Measurements from ENCODE around the gene FRAS1. TPM values are rescaled to one million over a fixed set of nuclear protein-coding genes. Genes with fewer than 3 reads are reported as not detected.

Gene FRAS1
- total RNA-seq, 1 donor from 2014 or later, result 13.7 TPM

- Histone ChIP-seq H3K4me3 (ENCODE audit: low read depth, low read length) (no peak overlapping the region), H3K27me3 (ENCODE audit: control insufficient read depth, insufficient read depth, low read length) (no peaks in the 10 kb centered on the region), H3K36me3 (ENCODE audit: control insufficient read depth, insufficient read depth, low read length) (peaks cover 1% of the 10 kb centered on the region)
- DNase-seq (ENCODE audit: low read depth) (no peak), FAIRE-seq (no peak)
- TF ChIP-seq, protein P1, sequence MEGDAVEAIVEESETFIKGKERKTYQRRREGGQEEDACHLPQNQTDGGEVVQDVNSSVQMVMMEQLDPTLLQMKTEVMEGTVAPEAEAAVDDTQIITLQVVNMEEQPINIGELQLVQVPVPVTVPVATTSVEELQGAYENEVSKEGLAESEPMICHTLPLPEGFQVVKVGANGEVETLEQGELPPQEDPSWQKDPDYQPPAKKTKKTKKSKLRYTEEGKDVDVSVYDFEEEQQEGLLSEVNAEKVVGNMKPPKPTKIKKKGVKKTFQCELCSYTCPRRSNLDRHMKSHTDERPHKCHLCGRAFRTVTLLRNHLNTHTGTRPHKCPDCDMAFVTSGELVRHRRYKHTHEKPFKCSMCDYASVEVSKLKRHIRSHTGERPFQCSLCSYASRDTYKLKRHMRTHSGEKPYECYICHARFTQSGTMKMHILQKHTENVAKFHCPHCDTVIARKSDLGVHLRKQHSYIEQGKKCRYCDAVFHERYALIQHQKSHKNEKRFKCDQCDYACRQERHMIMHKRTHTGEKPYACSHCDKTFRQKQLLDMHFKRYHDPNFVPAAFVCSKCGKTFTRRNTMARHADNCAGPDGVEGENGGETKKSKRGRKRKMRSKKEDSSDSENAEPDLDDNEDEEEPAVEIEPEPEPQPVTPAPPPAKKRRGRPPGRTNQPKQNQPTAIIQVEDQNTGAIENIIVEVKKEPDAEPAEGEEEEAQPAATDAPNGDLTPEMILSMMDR (IDR thresholded peaks at IDR 0.05; ENCODE audit: insufficient read depth, low read length, severe bottlenecking), result no peak
Observed at GRCh38 chr4:78557841-78558240, 500.7 kb downstream of the FRAS1 start.

DNA sequence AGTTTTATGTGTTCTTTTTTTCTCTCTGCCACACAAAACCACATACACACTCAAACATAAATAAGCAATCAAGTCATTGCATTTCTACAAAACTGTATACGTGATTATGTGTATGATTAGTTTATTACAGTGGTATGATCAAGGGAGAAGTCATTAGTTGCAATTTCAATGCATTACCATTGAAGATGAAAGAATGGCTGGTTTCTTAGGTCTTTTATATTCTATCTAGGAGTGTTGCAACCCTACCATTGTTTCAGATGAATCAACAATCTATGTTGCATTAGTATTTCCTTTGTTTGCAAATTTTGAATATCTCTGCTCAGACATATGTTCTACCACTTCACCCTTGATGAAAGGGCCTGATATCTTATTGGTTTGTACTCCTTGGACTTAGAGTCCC, 501.3 kb downstream of the FRAS1 start:
- H3K4me3 ChIP-seq (ENCODE audit: low read depth, low read length), result no peak overlapping the region
- DNase-seq (ENCODE audit: low read depth), result peak; percentile 86
- TF ChIP-seq, protein P1 (IDR thresholded peaks at IDR 0.05; ENCODE audit: insufficient read depth, low read length, severe bottlenecking), result no peak
- H3K36me3 ChIP-seq (ENCODE audit: control insufficient read depth, insufficient read depth, low read length), result peaks cover 1% of the 10 kb centered on the region
- H3K27me3 ChIP-seq (ENCODE audit: control insufficient read depth, insufficient read depth, low read length), result no peaks in the 10 kb centered on the region
- FAIRE-seq, result no peak

- DNase-seq (ENCODE audit: low read depth) (peak; percentile 91), FAIRE-seq (no peak)
- TF ChIP-seq, protein P1 (IDR thresholded peaks at IDR 0.05; ENCODE audit: insufficient read depth, low read length, severe bottlenecking), result no peak
- H3K4me3 ChIP-seq (ENCODE audit: low read depth, low read length), result no peak overlapping the region
- H3K27me3 ChIP-seq (ENCODE audit: control insufficient read depth, insufficient read depth, low read length), result no peaks in the 10 kb centered on the region
- peaks cover 1% of the 10 kb centered on the region for H3K36me3 ChIP-seq (ENCODE audit: control insufficient read depth, insufficient read depth, low read length)
Observed at GRCh38 chr4:78560296-78560963, 503.3 kb downstream of the FRAS1 start.

GRCh38 chr4:78561677-78562076, 504.6 kb downstream of the FRAS1 start:
- TF ChIP-seq, protein P1 (IDR thresholded peaks at IDR 0.05; ENCODE audit: insufficient read depth, low read length, severe bottlenecking), result no peak
- Histone ChIP-seq H3K27me3 (ENCODE audit: control insufficient read depth, insufficient read depth, low read length) (no peaks in the 10 kb centered on the region), H3K4me3 (ENCODE audit: low read depth, low read length) (no peak overlapping the region), H3K36me3 (ENCODE audit: control insufficient read depth, insufficient read depth, low read length) (peaks cover 1% of the 10 kb centered on the region)
- FAIRE-seq (no peak), DNase-seq (ENCODE audit: low read depth) (no peak)

DNA sequence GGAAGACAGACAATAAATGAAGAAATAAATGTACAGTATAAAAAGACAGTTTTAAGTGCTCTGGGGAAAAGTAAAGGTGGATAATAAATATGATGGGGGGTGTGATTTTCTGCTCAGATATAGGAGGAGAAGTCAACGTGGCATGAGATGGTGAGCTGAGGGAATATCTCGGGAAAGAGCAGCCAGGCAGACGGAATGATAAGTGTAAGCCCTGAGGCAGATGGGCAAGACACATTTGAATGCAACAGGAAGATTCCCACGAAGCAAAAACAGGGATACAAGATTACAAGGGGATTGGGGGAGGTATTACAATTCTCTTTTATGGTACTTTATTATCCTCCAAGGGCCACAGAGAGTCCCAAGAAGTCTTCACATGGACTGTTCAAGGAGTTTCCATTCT, 505.6 kb downstream of the FRAS1 start:
- DNase-seq (ENCODE audit: low read depth) (no peak), FAIRE-seq (no peak)
- TF ChIP-seq, protein P1 (IDR thresholded peaks at IDR 0.05; ENCODE audit: insufficient read depth, low read length, severe bottlenecking), result no peak
- Histone ChIP-seq H3K27me3 (ENCODE audit: control insufficient read depth, insufficient read depth, low read length) (no peaks in the 10 kb centered on the region), H3K4me3 (ENCODE audit: low read depth, low read length) (no peak overlapping the region), H3K36me3 (ENCODE audit: control insufficient read depth, insufficient read depth, low read length) (peaks cover 1% of the 10 kb centered on the region)

DNA sequence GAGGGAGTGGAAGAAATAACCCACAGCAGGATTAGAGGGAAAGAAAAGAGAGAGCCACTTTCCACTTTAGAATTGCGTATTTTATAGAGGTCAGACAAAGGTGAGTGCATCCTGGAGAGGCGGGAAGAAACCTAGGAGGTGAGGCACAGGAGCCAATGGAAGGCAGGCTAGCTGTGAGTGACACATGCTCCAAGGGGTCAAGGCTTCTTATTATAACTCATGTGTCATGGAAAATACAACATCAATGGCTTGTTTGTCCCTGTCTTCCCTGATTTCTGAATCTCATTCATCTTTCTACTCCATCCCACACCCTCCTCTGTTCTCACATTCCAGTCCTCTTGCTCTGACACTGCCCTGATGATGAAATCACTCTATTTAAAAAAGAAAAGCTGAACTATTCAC, 508.8 kb downstream of the FRAS1 start:
- TF ChIP-seq, protein P1 (IDR thresholded peaks at IDR 0.05; ENCODE audit: insufficient read depth, low read length, severe bottlenecking), result no peak
- H3K4me3 ChIP-seq (ENCODE audit: low read depth, low read length), result no peak overlapping the region
- FAIRE-seq, result no peak
- peaks cover 3% of the 10 kb centered on the region for H3K36me3 ChIP-seq (ENCODE audit: control insufficient read depth, insufficient read depth, low read length)
- DNase-seq (ENCODE audit: low read depth), result peak; percentile 88
- no peaks in the 10 kb centered on the region for H3K27me3 ChIP-seq (ENCODE audit: control insufficient read depth, insufficient read depth, low read length)
